Activated naive CD8-positive, alpha-beta T cell treated with anti-CD3 and anti-CD28 coated beads, Interleukin-2, amount 10 ng/mL, durations not matched to agents 7 days and 5 days (primary cell): ENCODE data around the gene PLEKHO2. TPM values are rescaled to one million over a fixed set of nuclear protein-coding genes. Genes with fewer than 3 reads are reported as not detected.

Source experiments
- ATAC-seq: fragments of 150-1000 bp; cut with Tn5 transposase; one replicate; pipeline ENCODE4 v1.10.0; 2021; ENCODE audit warnings: low read depth, moderate library complexity
- POLR2A ChIA-PET: fragments of 350-600 bp; sonication (Branson Sonifier 250); formaldehyde crosslinking; loops from one replicate; lab custom pipeline; 2021; ENCODE audit warnings: antibody characterized with exemption; lab: Charles Lee
- DNase-seq: peaks from one replicate; pipeline ENCODE4 v3.0.0; 2021
- H3K27ac Mint-ChIP-seq: one replicate; pipeline ENCODE4 v1.8.0; 2022; ENCODE audit warnings: mild to moderate bottlenecking, mixed read lengths
- H3K27me3 Mint-ChIP-seq: one replicate; pipeline ENCODE4 v1.8.0; 2022; ENCODE audit warnings: mild to moderate bottlenecking, moderate library complexity, mixed read lengths
- H3K36me3 Mint-ChIP-seq: one replicate; pipeline ENCODE4 v1.8.0; 2021; ENCODE audit warnings: mild to moderate bottlenecking, mixed read lengths
- H3K4me1 Mint-ChIP-seq: one replicate; pipeline ENCODE4 v1.8.0; 2021; ENCODE audit warnings: mixed read lengths
- H3K4me3 Mint-ChIP-seq: one replicate; pipeline ENCODE4 v1.8.0; 2022; ENCODE audit warnings: mild to moderate bottlenecking, moderate library complexity, mixed read lengths
- H3K9me3 Mint-ChIP-seq: one replicate; pipeline ENCODE4 v1.8.0; 2021; ENCODE audit warnings: mixed read lengths
- total RNA-seq, 2 experiments: library from RNA; stranded (reverse); gene quantifications; one replicate each; pipeline ENCODE4 v1.2.3, GENCODE V29; 2021

PLEKHO2 gene
- total RNA-seq, 2 experiments from 2014 or later, result 25.4 to 25.7 TPM

DNA sequence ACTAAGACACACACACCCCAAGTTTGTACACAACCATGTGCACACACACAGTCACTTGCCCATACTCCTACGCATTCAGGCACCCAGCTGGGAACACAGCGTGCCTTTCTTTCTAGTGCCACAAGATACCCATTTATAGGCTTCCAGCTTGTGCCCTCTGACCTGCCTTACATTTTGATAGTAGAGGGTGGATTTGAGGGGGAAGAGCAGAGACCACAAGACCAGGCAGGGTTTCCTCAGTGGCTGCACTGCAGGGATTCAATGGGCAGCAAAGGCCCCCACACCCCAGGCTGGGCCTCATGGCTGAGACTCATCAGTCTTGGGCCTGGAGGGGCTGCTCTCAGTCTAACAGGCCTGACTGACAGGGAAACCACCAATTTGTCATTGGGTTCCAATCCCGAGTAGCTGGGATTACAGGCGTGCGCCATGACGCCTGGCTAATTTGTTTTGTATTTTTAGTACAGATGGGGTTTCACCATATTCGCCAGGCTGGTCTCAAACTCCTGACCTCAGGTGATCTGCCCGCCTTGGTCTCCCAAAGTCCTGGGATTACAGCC, 51.2 kb downstream of the PLEKHO2 start:
- peak overlapping the region; percentile 84 for H3K4me3 Mint-ChIP-seq
- H3K4me1 Mint-ChIP-seq, result peaks cover 53% of the 10 kb centered on the region
- peaks cover 5% of the 10 kb centered on the region for H3K36me3 Mint-ChIP-seq
- peak overlapping the region; percentile 95 for H3K27ac Mint-ChIP-seq
- POLR2A ChIA-PET, result interaction anchor here (0.5 to 7.2 kb wide), 18 partner anchors 10 to 935 kb away, joined by 3 to 86 read pairs (median 10); partner anchors contain the start of genes ANKDD1A, PIF1, PLEKHO2 and RNU5B-1
- DNase-seq (peak; percentile 53), ATAC-seq (no peak)
- H3K27me3 Mint-ChIP-seq, result no peaks in the 10 kb centered on the region
- no peaks in the 10 kb centered on the region for H3K9me3 Mint-ChIP-seq

DNA sequence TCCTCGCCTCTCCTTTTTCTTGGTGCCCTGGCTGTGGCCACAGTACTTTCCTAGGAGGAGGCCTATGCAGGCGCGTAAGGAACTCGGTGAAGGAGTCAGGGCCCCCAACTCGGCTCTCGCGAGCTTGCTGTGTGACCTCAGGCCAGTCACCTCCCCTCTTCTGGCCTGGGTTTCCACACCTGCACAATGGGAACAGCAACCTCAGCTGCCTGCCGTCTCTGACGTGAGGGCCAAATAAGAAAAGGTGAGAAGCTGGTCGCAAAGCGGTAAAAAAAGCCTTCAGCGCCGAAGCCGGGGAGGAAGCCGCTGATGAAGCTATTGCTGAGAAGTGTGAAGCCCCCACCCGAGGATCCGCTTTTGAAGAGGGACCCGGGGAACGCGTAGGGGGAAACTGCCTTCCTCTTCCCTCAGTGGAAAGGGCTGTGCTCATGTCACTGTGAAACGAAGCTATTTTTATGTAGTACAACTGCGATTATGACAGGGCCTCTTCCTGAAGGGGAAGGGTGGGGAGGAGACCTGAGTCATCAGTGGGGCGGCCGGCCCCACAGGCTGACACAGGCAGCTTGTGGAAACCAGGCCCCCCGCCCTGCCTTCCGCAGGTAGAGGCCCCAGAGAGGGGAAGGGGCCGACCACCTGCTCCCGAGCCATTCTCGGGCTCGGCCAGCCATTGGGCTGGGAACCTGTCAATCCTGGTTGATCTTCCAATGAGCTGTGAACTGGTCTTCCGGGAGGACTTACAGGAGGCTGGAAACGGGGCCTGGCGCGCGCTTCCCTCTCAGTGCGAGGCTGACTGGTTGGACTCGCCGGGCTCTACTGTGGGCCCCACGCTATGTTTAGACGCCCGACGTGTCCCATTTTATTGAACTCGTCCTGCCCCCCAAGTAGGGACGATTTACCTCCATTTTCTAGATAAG, 52.0 kb downstream of the PLEKHO2 start:
- DNase-seq (peak; percentile 96), ATAC-seq (peak; percentile 80)
- Mint-ChIP-seq H3K9me3 (no peaks in the 10 kb centered on the region), H3K4me1 (peaks cover 53% of the 10 kb centered on the region), H3K36me3 (peaks cover 5% of the 10 kb centered on the region), H3K27me3 (no peaks in the 10 kb centered on the region), H3K27ac (peak overlapping the region; percentile 95), H3K4me3 (peak overlapping the region; percentile 84)
- POLR2A ChIA-PET, result interaction anchor here (0.5 to 7.2 kb wide), 25 partner anchors 11 to 513 kb away, joined by 3 to 86 read pairs (median 10); partner anchors contain the start of genes ANKDD1A, PIF1, PLEKHO2 and RNU5B-1

DNA sequence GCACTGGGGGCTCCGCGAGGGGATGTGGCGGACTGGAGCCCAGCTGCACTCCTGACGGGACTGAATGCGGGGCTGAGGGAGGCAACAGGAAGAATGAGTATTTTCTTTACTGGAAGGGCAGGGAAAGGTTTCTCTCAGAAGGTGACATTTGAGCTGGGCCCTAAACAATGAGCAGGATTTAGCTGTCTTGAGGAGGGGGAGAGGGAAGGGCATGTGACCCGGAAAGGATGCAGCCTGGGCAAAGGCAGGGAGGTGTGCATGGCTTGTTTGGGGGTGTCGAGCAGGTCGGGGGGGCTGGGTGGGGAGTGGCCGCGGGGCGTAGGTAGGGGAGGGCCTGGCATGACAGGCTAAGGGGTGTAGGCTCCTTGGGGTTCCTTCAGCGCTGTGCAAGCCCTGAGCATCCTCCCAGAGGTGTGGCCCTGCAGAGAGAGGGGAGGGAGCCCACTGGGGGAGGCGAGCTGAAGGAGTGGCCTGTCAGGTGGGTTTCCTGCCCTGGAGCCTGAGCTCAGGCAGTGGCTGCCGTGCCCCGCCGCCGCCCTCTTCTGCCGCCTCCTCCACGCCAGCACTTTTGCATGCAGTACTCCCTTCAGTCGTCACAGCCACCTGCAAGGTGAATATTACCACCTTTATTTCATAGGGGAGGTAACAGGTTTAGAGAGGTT, 52.8 kb downstream of the PLEKHO2 start:
- H3K27me3 Mint-ChIP-seq, result no peaks in the 10 kb centered on the region
- H3K36me3 Mint-ChIP-seq, result peaks cover 10% of the 10 kb centered on the region
- H3K4me3 Mint-ChIP-seq, result peak overlapping the region; percentile 84
- POLR2A ChIA-PET, result interaction anchor here (0.5 to 7.2 kb wide), 28 partner anchors 11 to 514 kb away, joined by 3 to 86 read pairs (median 8); partner anchors contain the start of genes ANKDD1A, PIF1, PLEKHO2 and RNU5B-1
- ATAC-seq (peak; percentile 70), DNase-seq (peak; percentile 83)
- H3K9me3 Mint-ChIP-seq, result no peaks in the 10 kb centered on the region
- H3K4me1 Mint-ChIP-seq, result peaks cover 53% of the 10 kb centered on the region
- H3K27ac Mint-ChIP-seq, result peak overlapping the region; percentile 95

DNA sequence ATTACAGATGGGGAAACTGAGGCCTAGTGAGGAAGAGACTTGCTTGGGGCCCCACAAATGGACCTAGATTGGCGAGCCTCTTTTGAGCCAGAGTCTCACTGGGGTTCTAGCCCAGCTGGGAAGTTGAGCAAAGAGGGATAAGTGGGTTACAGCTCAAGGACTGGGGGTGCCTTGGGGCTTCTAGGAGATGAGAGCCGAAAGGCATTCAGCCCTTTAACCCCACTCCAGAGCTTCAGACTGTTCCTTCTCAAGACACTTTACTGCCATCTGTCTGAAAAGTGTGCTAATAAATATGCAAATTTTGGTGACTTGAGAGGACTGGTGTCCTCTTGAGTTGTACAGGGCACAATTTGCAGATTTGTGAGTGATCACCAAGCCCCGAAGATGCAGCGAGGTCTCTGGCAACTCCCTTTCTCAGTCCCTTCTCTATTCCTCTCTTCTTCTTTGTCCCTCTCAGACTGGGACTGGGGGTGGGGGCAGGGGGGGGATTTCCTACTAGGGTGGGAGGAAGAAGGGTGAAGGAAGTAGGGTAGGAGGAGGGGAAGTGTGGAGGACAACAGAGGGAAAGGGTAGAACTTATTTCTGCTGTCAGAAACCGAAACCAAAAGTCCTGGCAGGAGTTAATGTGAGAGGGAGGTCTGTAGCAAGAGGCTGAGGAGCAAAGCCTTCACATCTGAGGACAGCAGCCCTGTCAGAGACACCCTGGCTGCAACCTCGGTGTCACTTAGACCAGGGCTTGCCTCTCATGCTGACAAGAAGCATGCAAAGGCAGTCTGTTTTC, 53.8 kb downstream of the PLEKHO2 start:
- no peaks in the 10 kb centered on the region for H3K9me3 Mint-ChIP-seq
- peaks cover 12% of the 10 kb centered on the region for H3K36me3 Mint-ChIP-seq
- POLR2A ChIA-PET, result interaction anchor here (0.8 to 7.2 kb wide), 18 partner anchors 10 to 515 kb away, joined by 3 to 86 read pairs (median 12); partner anchors contain the start of genes ANKDD1A, PIF1, PLEKHO2 and SPG21
- DNase-seq, result peak; percentile 50
- H3K27me3 Mint-ChIP-seq, result no peaks in the 10 kb centered on the region
- H3K27ac Mint-ChIP-seq, result peak overlapping the region; percentile 95
- peak overlapping the region; percentile 84 for H3K4me3 Mint-ChIP-seq
- H3K4me1 Mint-ChIP-seq, result peaks cover 53% of the 10 kb centered on the region
- peak; percentile 10 for ATAC-seq

DNA sequence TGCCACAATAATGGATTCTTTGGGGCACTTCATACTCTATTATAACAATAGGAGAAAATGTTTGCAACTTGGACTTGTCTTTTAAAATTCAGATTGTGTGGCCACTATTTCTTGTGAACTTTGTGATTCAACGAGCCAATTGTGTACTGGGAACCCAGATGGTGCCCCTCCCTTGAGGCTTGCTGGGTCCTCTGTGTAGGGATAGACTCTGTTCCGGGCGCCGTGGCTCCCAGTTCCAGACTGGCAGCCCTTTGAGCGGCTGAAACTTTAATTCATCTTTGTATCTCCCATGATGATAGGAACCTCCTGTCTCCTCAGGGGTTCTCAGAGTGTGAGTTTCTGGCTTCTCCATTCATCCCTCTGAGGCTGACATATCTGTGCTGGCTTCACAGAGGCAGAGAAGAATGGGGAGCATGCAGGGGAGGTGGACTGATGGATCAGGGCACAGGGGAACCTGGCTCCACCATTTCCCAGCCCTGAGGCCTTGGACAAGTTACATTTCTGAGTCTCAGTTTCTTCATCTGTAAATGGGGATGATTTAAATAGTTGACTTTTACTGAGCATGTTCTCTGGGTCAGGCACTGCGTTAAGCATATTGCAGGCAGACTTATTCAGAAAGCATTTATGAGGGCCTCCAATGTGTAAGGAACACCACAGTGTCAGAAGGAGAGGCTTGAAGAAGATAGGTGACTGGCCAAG, 54.8 kb downstream of the PLEKHO2 start:
- Mint-ChIP-seq H3K27ac (peak overlapping the region; percentile 95), H3K4me3 (peak overlapping the region; percentile 84), H3K4me1 (peaks cover 45% of the 10 kb centered on the region), H3K9me3 (peaks cover 4% of the 10 kb centered on the region), H3K27me3 (no peaks in the 10 kb centered on the region), H3K36me3 (peaks cover 17% of the 10 kb centered on the region)
- DNase-seq (no peak), ATAC-seq (no peak)
- POLR2A ChIA-PET, result interaction anchor here (0.6 to 7.2 kb wide), 2 partner anchors 19 to 250 kb away, joined by 6 to 36 read pairs; no protein-coding TSS in a partner anchor

DNA sequence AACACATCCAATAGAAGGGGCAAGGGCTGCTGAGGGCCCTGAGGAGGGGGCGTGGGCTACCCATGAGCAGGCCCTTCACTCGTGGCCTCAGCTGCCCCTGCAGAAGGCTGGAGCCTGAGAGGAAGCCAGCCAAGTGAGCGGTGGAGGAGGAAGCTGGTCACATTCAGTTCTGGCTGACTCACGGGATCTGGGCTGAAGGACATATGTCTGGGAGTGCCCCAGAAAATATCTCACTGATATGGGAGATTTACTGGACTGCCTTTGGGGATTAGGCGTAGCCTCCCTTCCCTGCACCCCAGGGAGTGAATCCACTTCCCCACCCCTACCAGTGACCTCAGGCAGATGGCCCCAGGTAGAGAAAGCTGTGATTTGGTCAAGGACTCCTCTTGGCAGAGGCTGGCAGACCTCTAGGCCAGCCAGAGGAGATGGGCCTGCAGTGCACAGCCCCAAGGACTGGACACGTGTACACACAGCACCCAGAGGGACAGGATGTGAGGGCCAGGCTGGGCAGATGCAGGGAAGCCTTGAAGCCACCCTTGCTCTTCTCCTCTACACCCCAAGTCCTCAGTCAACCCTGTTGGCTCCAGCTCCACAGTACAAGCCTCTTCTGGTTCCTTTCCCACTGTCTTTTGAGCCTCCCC, 55.8 kb downstream of the PLEKHO2 start:
- Mint-ChIP-seq H3K4me1 (peaks cover 44% of the 10 kb centered on the region), H3K4me3 (no peak overlapping the region), H3K27ac (peak overlapping the region; percentile 95), H3K9me3 (peaks cover 4% of the 10 kb centered on the region), H3K27me3 (no peaks in the 10 kb centered on the region), H3K36me3 (peaks cover 17% of the 10 kb centered on the region)
- POLR2A ChIA-PET, result interaction anchor here (0.6 kb wide), 1 partner anchor 251 kb away, joined by 6 read pairs; no protein-coding TSS in a partner anchor
- ATAC-seq (no peak), DNase-seq (no peak)

DNA sequence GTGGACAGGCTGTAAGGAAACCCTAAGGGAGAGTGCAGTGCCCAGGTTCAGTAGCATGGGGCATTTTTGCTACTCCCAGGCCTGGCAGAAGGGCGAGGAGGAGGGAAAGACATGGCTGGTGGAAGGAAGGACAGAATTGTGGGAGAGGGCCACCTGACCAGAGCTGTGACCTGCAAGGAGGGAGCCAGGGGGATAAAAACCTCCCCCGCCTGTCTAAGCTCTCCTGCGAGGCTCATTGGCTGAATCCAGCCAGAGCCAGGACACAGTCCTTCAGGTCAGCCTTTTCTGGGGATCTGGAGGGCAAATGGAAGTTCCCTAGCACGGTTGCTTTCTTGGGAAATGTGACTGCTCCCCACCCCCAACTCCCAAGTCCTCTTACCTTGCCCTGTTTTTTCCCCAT, 56.7 kb downstream of the PLEKHO2 start:
- peak overlapping the region; percentile 65 for H3K27ac Mint-ChIP-seq
- POLR2A ChIA-PET, result interaction anchor here (0.6 kb wide), 1 partner anchor 87 kb away, joined by 5 read pairs; no protein-coding TSS in a partner anchor

DNA sequence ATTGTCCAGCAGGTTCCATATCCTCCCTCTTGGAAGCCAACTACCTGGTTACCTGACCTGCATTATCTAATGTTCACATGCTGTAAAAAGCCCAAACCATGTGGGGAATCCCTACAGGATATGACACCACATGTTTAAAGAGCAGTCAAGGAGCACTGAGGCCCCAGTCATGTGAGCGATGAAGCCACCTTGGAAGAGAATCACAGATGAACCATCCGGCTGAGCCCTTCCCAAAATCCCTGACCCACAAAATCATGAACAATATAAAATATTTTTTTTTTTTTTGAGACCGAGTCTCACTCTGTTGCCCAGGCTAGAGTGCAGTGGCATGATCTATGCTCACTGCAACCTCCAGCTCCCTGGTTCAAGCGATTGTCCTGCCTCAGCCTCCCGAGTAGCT, 59.4 kb downstream of the PLEKHO2 start:
- H3K9me3 Mint-ChIP-seq, result peaks cover 4% of the 10 kb centered on the region
- H3K36me3 Mint-ChIP-seq, result peaks cover 17% of the 10 kb centered on the region
- POLR2A ChIA-PET, result interaction anchor here (0.6 to 1.6 kb wide), 2 partner anchors 60 to 255 kb away, joined by 3 to 6 read pairs; no protein-coding TSS in a partner anchor
- no peak for ATAC-seq
- H3K4me3 Mint-ChIP-seq, result no peak overlapping the region
- DNase-seq, result no peak
- peaks cover 42% of the 10 kb centered on the region for H3K4me1 Mint-ChIP-seq
- H3K27ac Mint-ChIP-seq, result no peak overlapping the region
- no peaks in the 10 kb centered on the region for H3K27me3 Mint-ChIP-seq

More for the DNA sequence above, 56.7 kb downstream of the PLEKHO2 start:
- ATAC-seq (no peak), DNase-seq (no peak)
- peaks cover 44% of the 10 kb centered on the region for H3K4me1 Mint-ChIP-seq
- H3K9me3 Mint-ChIP-seq, result peaks cover 4% of the 10 kb centered on the region
- H3K36me3 Mint-ChIP-seq, result peaks cover 17% of the 10 kb centered on the region
- no peaks in the 10 kb centered on the region for H3K27me3 Mint-ChIP-seq
- H3K4me3 Mint-ChIP-seq, result no peak overlapping the region

DNA sequence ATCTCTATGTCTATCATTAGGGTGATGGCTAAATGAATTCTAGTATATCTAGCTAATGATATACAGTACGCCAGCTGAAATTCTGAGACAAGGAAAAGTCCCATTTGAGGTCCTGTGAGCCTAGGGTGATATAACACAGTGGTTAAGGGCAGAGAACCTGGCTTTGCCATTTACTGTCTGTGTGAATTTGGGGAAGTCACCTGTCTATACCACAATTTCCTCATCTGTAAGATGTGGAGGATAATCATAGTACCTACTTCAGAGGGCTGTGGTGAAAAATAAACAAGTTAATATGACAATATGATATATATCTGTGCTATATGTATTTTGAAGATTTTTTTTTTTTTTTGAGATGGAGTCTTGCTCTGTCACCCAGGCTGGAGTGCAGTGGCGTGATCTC, 60.2 kb downstream of the PLEKHO2 start:
- Mint-ChIP-seq H3K4me1 (peaks cover 34% of the 10 kb centered on the region), H3K27me3 (no peaks in the 10 kb centered on the region), H3K27ac (no peak overlapping the region), H3K36me3 (peaks cover 16% of the 10 kb centered on the region), H3K4me3 (no peak overlapping the region), H3K9me3 (peaks cover 4% of the 10 kb centered on the region)
- POLR2A ChIA-PET, result interaction anchor here (0.6 to 1.6 kb wide), 5 partner anchors 21 to 255 kb away, joined by 3 to 6 read pairs (median 3); no protein-coding TSS in a partner anchor
- DNase-seq (no peak), ATAC-seq (peak; percentile 57)

DNA sequence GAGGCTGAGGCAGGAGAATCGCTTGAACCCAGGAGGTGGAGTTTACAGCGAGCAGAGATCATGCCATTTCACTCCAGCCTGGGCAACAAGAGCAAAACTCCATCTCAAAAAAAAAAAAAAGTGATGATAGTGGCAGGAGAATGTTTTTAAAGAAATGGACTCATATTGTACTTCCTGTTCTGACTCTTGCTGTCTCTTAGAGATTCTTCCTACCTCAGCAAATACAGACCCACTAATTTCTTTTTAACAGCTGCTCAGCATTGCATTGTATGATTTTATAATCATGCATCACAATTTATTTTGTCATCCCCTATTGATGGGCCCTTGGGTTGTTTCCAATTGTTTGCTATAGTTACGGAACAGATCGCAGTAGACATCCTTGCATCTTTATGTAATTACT, 61.1 kb downstream of the PLEKHO2 start:
- Mint-ChIP-seq H3K27ac (no peak overlapping the region), H3K9me3 (peaks cover 4% of the 10 kb centered on the region), H3K4me3 (no peak overlapping the region), H3K4me1 (peaks cover 31% of the 10 kb centered on the region), H3K27me3 (peaks cover 2% of the 10 kb centered on the region), H3K36me3 (peaks cover 13% of the 10 kb centered on the region)
- DNase-seq (no peak), ATAC-seq (no peak)
- POLR2A ChIA-PET, result interaction anchor here (0.7 to 6.4 kb wide), 4 partner anchors 8 to 80 kb away, joined by 3 to 44 read pairs (median 3); no protein-coding TSS in a partner anchor

DNA sequence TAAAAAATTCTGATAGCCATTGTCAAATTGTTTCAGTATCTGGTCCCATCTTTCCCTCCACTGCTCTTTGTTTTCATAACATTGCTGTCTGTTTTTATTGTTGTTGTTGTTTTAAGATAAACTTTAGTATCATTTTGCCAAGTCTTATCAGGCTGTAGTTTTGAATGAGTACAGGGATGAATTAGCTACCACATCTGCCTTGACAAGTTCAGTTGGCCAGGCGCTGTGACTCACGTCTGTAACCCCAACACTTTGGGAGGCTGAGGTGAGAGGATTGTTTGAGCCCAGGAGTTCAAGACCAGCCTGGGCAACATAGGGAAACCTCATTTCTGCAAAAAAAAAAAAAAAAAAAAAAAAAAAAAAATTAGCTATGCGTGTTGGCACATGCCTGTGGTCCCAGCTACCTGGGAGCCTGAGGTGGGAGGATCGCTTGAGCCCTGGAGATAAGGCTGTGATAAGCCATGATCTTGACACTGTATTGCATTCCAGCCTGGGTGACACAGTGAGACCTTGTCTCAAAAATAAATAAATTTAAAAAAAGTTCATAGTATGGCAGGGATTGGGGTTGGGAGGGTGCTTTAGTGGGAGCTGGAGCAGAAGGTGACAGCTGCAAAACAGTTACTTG, 61.7 kb downstream of the PLEKHO2 start:
- Mint-ChIP-seq H3K4me3 (no peak overlapping the region), H3K27me3 (peaks cover 5% of the 10 kb centered on the region), H3K36me3 (peaks cover 13% of the 10 kb centered on the region), H3K9me3 (peaks cover 4% of the 10 kb centered on the region), H3K27ac (peak overlapping the region; percentile 11), H3K4me1 (peaks cover 30% of the 10 kb centered on the region)
- POLR2A ChIA-PET, result interaction anchor here (0.6 to 6.4 kb wide), 3 partner anchors 7 to 527 kb away, joined by 3 to 44 read pairs (median 4); no protein-coding TSS in a partner anchor
- ATAC-seq (no peak), DNase-seq (no peak)
